NCI-H2029 (cell line): ENCODE data around the gene FSD1.
"Not testable (repeated sequence)": the region's sequence is repeated elsewhere in the genome, so short reads cannot be mapped to it uniquely, and the experiment has no call there.

Experiments
- DNase-seq: peaks from one replicate; lab custom pipeline; 2025; lab: John Stamatoyannopoulos, UW

The FSD1 gene

GRCh38 chr19:4345342-4346019, 41.1 kb downstream of the FSD1 start:
- no peak for DNase-seq

- no peak for DNase-seq
Observed at GRCh38 chr19:4346020-4346383, 41.6 kb downstream of the FSD1 start.

GRCh38 chr19:4347521-4347920, 43.1 kb downstream of the FSD1 start:
- no peak for DNase-seq

GRCh38 chr19:4349225-4349624, 44.8 kb downstream of the FSD1 start:
- DNase-seq = not testable (repeated sequence)

GRCh38 chr19:4350111-4350510, 45.7 kb downstream of the FSD1 start:
- DNase-seq = no peak

- DNase-seq = no peak
Observed at GRCh38 chr19:4350726-4351125, 46.3 kb downstream of the FSD1 start.

GRCh38 chr19:4352701-4353121, 48.3 kb downstream of the FSD1 start:
- DNase-seq = peak; percentile 10

GRCh38 chr19:4354282-4354681, 49.9 kb downstream of the FSD1 start:
- no peak for DNase-seq

GRCh38 chr19:4354897-4355296, 50.5 kb downstream of the FSD1 start:
- DNase-seq = no peak

- no peak for DNase-seq
Observed at GRCh38 chr19:4357095-4357797, 52.8 kb downstream of the FSD1 start.

GRCh38 chr19:4357921-4358326, 53.5 kb downstream of the FSD1 start:
- no peak for DNase-seq

- no peak for DNase-seq
Observed at GRCh38 chr19:4358709-4359626, 54.6 kb downstream of the FSD1 start.

GRCh38 chr19:4359627-4360000, 55.2 kb downstream of the FSD1 start:
- DNase-seq = no peak

GRCh38 chr19:4360081-4360569, 55.7 kb downstream of the FSD1 start:
- no peak for DNase-seq

GRCh38 chr19:4360641-4361151, 56.3 kb downstream of the FSD1 start:
- DNase-seq = no peak

GRCh38 chr19:4361152-4362046, 57.0 kb downstream of the FSD1 start:
- DNase-seq = no peak

GRCh38 chr19:4362101-4362828, 57.9 kb downstream of the FSD1 start:
- no peak for DNase-seq

GRCh38 chr19:4362831-4363545, 58.6 kb downstream of the FSD1 start:
- DNase-seq = no peak

GRCh38 chr19:4363571-4364304, 59.3 kb downstream of the FSD1 start:
- no peak for DNase-seq
